NCI-H1105 (cell line): ENCODE measurements around the gene THUMPD3.

Experiments
- DNase-seq: peaks from one replicate; lab custom pipeline; 2025; lab: John Stamatoyannopoulos, UW

The THUMPD3 gene, protein sequence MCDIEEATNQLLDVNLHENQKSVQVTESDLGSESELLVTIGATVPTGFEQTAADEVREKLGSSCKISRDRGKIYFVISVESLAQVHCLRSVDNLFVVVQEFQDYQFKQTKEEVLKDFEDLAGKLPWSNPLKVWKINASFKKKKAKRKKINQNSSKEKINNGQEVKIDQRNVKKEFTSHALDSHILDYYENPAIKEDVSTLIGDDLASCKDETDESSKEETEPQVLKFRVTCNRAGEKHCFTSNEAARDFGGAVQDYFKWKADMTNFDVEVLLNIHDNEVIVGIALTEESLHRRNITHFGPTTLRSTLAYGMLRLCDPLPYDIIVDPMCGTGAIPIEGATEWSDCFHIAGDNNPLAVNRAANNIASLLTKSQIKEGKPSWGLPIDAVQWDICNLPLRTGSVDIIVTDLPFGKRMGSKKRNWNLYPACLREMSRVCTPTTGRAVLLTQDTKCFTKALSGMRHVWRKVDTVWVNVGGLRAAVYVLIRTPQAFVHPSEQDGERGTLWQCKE

DNA sequence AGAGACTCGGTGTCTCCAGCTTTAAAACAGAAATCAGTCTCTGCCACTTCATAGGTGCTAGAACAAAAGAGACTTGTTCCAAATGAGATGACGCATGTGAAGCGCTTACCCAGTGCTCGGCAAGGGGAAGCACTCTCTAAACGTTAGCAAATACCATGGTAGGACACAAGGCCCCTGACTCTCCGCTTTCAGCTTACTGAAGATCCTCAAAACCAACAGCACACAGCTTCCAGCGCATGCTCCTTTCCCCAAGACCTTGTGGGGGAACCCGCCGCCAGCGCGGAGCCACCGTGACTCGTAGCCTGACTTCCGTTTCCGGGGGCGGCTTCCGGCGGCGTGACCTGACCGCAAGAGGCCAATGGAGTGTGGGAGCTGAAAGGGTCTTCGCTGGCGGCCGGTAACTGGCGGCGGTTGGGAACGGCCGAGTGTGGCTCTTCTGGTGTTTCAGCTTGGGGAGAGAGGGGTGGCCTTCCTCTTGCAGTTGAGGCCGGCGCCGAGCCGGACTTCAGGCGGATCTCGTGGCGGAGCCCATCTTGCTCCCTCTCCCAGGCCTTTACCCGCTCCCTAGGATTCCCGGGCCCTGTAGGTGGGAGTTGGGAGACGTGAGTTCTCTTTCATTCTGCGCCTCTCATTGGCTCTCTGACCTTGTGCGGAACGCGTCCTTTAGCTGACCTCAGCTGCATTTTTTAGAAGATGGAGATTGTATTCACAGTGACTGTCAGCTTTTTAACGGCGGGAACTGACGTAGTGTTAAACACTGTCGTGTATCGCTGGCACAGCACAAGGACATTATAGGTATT, at the start of gene THUMPD3:
Gene THUMPD3, plus strand, starts transcription at position 324 of the 800 bp plus-strand sequence. CDS start 2,015 bp downstream, outside the sequence.
- DNase-seq, result peak; percentile 77

DNA sequence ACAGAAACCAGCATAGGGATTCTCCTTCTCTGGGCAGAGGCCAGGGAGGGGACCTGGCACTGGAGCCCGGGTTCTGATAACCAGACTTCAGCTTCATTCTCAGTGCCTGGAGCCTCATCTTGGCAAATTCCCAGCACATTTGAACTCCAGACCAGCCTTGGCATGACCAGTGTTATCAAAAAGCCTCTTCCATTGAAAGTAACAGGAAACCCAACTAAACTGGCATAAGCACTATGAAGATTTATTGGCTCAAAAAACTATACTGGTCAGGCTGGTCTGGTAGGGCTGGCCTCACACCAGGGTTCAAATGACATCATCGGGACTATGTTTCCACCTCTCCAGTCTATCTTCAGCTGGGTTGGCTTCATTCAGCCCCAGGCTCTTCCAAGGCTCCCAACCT, 48.1 kb upstream of the THUMPD3 start:
- DNase-seq, result no peak

DNA sequence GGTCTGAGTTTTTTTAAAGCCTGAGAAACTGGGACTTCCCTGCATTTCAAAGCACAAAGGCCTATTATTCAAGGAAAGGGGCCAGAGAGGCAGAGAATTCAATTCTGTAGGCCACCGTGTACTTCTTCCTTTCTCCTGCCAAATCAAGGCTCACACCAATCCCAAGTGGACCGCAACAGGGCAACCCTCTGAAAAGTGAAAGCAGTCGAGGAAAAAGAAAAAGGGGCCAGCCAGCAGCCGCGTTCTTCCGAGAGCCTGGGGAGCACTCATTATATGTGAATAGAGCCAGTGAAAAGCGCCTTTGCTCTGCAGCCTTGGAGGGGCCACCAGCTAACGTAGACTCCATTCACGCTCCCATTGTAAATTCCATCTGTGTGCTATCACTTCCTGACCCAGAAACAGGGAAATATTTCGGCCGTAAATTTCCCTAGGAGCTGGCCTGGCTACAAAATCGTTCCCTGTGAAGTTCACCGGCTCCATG, 45.9 kb upstream of the THUMPD3 start:
- no peak for DNase-seq

DNA sequence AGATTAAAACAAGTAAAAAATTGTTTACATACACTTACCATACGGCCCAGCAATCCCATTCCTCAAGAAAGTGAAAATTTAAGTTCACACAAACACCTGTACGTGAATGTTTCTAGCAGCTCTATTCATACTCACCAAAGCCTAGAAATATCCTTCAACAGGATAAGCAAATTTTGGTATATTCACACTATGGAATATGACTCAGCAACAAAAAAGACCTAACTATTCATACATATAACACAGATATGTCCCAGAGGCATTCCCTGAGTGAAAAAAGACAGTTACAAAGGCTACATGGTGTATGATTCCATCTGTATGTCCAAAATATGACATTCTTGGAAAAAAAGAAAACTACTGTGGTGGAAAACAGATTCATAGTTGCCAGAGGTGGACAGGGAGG, 40.1 kb upstream of the THUMPD3 start:
- no peak for DNase-seq

DNA sequence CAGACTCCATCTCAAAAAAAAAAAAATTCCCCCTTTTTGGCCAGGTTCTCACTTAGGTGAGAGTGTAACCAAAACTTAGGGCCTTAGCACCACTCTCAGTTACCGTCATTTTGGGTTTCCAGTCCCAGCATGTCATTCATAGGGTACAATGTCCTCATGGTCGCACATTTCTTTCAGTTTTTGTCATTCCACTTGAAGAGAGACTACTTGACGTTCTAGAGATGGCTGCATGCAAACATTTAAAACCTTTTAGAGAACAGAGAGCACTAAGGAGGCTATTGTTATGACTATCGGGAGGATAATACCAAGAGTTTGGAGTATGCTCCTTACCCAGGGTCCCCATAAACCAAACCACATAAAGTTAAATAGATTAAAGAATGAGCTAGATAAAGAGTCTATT, 37.9 kb upstream of the THUMPD3 start:
- no peak for DNase-seq

DNA sequence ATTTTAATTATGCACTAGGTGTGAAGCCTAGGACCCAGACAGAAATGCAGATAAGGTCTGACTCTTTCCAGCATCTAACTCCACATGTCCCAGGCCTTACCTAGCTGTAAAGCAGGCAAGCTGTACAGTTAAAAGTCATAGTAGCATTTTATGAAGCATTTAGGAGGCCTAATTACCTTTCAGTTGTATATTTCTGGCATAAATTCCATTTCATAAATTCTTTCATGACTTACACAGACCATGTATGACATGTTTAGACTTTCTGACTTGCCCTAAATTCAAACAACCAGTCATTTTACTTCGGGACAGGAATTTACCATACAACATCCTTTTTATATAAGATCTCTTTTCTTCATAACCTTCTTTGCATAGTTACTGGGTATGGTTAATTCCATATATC, 35.3 kb upstream of the THUMPD3 start:
- no peak for DNase-seq

DNA sequence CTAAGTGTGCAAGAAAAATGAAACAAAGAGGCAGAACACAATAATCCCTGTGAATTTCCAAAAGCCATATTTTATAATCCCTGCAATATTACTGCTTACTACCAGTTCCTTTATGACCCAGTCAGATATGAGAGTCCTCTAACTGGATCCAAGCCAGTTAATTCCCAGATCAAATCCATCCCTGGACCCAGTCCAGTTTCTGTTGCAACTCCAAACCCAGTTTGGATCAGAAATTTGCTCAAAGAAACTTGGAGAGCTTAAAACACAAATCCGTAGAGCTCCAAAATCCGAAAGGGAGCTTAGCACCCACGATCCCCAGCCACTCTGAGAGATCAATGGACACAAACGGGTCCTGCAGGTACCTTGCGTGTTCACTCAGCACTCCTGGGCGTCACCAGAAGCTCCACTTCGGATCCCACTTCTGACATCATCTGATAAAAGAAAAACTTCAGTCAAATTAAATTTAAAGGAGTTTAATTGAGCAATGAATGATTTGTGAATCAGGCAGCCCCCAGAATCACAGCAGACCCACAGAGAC, 32.6 kb upstream of the THUMPD3 start:
- DNase-seq, result no peak

DNA sequence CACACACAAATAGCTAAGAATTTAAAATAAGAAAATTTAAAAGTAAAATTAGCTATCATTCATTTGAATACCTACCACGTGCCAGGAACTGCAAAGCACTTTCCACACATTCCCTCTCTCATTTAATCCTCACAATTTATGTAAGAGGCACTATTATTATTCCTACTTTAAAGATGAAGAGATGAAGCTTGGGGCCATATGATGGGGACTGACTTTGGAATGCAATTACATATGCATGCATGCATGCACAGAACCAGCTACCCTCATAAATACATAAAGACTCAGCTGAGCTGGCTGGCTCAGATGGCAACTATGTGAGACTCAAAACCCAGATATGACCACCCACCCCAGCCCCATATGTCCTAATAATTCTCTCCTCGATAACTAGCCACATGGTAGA, 31.7 kb upstream of the THUMPD3 start:
- no peak for DNase-seq

DNA sequence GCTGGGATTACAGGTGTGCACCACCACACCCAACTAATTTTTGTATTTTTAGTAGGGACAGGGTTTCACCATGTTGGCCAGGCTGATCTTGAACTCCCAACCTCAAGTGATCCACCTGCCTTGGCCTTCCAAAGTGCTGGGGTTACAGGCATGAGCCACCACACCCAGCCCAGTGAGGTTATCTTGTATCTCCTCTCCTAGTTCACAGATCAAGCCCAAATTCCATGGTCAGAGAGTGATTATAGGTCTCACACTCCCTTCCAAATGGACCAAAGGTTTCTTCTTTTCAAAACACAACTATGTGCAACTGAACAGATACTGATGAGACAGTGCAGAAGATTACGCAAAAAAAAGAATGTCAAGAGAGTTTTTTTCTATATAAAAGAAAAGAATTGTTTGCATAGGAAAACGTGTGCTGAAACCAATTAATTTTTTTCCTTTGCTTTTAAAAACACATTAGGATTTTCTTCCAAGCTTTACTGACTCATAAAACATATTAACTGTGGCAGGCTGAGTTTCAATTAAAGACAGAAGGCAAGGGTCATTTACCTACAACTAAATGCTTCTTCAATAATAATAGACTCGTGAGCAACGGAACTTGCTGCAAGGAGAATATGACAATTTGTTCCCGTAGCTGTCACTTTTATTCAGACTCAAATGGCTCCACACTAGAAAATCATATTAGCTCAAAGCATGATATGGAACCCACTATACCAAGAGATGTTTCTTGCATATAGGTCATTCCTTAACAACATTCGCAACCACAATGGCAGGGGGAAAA, 30.4 kb upstream of the THUMPD3 start:
- DNase-seq, result no peak

DNA sequence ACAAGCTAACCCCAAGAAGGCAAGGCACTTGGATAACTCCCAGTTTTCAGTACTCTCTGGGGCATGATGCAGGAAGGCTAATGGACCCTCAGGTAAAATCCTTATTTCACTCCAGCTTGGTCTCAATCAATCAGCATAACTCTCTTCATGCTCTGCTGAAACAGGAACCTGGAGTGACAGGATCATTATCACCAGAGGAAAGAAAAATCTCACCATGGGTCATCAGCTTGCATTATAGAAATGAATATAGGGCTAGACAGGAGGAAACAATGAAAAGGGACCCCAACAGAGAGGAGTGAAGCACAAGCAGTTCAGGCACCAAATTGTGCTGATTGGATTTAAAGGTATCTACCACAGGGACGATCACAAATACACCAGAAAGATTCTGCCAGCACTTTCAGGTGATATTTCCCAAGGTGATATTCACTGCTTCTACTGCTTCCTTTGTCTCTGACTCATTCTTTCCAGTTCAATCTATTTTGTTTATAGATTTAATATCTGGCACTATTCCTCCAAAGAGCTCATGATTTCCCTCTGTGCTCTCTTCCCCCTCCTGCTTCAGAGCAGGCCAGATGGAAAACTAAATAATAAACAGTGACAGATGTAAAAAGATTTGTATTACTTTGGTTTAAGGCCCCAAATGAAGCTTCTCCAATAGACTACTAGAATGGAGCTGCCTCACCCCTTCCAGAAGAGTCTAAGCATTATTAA, 22.9 kb upstream of the THUMPD3 start:
- no peak for DNase-seq

DNA sequence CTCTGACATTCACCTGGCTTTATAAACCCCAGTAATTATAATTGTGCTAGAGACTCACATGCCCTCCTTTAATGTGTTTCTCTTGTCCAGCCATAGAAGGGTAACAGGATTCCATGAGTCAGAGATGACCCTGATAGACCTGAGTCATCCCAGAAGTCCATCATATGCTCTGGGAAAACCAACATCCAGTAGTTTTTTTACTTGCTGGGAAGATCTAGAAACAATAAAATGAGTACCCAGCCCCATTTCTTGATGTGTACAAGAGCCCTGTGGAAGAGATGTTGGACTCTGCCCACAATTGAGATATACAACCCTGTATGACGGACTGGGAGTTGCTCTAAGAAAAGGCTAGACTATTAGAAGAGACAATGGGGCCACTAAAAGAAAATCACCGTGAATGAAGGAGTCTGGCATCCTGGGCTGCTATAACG, 22.4 kb upstream of the THUMPD3 start:
- no peak for DNase-seq

DNA sequence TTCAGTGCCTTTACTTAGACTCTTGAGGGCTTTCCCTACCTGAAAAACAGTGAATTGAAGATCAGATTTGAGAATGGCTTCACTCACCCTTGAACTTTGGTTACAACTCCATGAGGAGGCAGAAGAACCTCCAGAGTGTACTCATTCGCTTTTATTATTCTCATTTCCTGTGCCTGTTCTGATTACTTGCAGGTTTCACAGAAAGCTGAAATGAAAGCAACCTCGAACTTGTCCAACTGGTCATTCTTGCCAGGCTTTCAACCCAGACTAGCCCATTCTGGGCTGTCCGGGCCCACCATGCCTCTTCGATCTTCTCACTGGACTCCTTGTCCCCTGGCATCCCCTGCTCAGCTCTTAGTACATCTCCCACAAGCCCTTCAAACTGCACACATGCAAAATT, 20.2 kb upstream of the THUMPD3 start:
- no peak for DNase-seq

DNA sequence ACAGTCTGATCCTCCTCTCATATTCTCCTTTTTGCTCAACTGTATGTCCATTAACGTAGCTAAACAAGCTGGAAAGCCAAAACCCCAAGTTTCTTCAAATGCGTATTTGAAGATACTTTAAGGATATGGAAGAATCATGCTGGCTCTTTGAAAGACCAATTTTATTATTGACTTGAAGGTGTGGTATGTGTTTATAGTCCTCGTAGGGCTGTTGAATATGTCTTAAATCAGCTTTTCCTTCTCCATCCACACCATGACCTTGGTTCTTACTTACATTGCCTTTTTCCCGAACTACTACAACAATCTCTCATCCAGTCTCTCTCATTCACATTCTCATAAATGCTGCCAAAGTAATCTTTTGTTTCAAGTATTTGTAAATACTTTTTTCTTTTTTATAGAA, 19.7 kb upstream of the THUMPD3 start:
- DNase-seq, result no peak

DNA sequence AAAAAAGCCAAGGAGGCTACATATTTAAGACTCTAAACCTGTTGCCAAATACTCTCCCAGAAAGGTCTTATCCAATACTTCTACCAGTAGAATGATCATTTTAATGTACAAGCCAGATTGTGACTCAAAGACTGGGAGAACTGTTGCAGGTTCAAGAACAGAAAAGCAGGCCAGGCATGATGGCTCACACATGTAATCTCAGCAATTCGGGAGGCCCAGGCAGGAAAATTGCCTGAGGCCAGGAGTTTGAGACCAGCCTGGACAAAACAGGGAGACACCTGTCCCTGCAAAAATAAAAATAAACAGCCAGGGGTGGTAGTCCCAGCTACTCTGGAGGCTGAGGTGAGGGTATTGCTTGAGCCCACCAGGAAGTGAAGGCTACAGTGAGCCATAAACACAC, 17.8 kb upstream of the THUMPD3 start:
- DNase-seq, result no peak

DNA sequence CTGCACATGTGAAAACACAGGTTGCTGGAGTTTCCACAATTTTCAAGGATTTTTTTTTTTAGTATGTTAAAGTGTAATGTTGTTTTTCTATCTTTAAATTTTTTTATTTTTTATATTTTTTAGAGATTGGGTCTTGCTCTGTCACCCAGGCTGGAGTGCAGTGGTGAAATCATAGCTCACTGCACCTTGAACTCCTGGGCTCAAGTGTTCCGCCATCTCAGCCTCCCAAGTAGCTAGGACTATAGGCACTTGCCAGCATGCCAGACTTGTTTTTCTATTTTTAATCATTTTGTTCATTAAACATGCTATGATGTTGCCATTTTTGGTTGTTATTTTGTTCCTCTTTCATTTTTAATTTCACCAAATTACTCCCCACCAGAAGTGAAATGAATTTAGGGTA, 16.7 kb upstream of the THUMPD3 start:
- no peak for DNase-seq

DNA sequence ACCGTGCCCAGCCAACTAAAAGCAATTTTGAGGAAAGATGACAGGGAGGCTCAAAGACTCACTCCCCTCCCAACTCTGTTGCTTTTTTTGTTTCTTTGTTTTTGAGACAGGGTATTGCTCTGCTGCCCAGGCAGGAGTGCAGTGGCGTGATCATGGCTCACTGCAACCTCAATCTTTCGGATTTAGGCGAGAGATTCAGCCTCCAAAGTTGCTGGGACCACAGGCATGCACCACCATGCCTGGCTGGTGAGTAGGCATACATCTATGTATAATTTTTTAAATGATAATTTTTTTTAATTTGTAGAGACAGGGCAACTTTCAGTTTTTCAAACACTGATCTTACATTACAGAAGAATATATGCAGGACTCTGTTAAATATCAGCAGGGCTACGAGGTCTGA, 15.8 kb upstream of the THUMPD3 start:
- no peak for DNase-seq

DNA sequence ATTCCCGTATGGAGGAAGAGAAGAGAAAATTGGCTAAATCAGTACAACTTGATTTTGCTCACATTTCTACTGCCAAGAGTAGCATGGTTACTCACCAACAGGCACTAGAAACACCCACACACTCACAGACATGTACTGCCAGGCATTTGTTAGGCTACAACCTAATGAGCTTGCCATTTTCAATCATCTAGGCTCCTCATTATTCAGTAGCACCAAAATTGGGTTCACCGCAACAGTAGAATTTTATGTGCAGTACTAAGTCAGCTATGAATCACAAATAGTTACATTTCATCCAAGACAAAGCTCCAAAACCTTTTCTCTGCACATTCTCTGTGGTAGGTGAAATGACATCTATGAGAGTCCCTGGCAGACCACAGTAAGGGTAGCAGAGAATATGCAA, 15.0 kb upstream of the THUMPD3 start:
- DNase-seq, result no peak

DNA sequence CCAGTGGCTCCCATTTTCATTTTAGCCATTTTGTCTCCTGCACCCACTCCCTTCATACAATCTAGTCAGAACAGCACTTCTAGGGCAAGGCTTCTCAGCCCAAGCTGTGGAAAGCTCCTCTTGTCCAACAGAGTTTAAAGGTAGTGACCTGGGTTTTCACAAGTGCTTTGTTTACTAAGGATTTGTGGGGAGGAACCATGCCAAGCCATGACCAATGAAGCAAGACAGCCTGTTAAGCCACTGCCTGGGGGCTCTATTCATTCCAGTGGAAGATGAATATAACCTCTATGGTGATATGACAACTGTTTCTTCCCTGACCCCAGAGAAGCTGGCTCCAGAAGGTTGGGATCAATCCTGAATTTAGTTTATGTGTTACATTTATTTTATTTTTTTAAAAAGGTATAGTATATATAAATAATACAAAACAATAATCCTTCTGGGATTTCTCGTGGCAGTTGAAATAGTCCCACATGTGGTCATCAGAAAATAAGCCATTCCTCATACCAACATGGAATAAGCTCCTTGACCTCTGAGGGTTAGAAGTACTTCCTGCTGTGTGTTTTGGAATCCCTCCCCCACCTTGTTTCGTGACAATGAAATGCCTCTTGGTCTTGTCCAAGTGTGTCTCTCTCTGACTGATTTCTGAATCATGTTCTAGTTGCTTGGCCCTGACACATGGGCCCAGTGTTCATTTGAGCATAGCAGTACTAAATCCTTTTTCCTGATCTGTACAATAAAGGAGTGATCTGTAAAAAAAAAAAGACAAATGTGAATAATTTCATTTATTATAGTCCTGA, 13.3 kb upstream of the THUMPD3 start:
- DNase-seq, result no peak

DNA sequence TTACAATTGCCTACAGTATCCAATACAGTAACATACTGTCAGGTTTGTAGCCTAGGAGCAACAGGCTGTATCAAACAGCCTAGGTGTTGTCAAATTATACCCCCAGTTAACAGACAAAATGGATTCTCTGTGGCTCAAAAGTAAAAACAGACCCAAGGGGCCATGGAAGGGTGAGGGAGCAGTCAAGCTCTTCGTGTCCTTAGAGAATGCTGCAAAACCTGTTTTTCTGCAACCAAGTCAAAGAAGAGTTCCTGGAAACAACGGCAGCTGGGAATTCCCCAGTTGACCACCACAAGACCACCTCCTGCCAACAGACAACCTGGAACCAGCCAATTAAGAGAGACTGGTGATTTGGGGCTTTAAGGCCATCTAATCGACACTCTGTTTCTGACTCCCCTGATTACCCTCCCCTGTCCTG, 11.1 kb upstream of the THUMPD3 start:
- no peak for DNase-seq
